Hepatocyte (in vitro differentiated cells): ENCODE data around the gene MID1.

Experiments
- EZH2 ChIP-seq: fragments of 200-600 bp; sonication (generic); IDR thresholded peaks from 2 replicates; pipeline ENCODE4 v1.6.1; 2016; ENCODE audit warnings: antibody characterized with exemption, mild to moderate bottlenecking, borderline replicate concordance
- TF ChIP-seq, protein P1 (sequence below): fragments of 200-600 bp; sonication (generic); IDR thresholded peaks from 2 replicates; pipeline ENCODE4 v1.5.1; 2016; ENCODE audit warnings: antibody characterized with exemption, mild to moderate bottlenecking; ENCODE audit not compliant: poor library complexity

DNA sequence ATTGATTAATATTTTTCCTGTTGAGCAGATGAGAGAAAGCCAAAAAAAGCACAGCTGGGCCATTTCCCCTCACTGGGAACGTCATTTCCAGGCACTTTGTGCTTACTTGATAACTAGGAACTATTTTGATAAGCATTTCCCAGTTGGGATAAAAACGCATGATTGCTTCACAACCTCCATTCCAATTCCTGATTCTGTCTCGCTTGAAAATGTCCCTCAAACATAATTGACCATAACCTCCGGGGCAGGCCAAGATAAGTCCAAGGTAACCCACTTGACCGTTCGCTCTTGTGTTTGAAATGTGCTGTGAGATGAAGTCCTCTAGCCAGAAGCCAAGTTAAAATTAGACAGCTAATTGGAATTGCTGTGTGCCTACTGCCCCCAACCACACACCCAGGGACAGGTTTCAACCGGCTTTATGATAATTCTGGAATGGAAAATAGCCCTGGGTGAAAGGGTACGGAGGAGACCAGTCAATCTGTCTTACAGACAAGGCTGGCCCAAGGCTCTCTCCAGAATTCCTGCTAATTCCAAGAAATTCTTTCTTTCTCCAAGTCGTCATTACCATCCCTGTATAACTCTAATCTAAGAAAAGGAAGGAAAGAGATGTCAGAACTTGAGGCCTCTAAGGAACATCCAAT is 137.1 kb downstream of the MID1 start:
- TF ChIP-seq, protein P1, sequence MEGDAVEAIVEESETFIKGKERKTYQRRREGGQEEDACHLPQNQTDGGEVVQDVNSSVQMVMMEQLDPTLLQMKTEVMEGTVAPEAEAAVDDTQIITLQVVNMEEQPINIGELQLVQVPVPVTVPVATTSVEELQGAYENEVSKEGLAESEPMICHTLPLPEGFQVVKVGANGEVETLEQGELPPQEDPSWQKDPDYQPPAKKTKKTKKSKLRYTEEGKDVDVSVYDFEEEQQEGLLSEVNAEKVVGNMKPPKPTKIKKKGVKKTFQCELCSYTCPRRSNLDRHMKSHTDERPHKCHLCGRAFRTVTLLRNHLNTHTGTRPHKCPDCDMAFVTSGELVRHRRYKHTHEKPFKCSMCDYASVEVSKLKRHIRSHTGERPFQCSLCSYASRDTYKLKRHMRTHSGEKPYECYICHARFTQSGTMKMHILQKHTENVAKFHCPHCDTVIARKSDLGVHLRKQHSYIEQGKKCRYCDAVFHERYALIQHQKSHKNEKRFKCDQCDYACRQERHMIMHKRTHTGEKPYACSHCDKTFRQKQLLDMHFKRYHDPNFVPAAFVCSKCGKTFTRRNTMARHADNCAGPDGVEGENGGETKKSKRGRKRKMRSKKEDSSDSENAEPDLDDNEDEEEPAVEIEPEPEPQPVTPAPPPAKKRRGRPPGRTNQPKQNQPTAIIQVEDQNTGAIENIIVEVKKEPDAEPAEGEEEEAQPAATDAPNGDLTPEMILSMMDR, result no peak
- TF ChIP-seq EZH2, result no peak
